GM12872 (cell line): ENCODE results near the gene RNF223.

Experiments used
- CTCF ChIP-seq: IDR thresholded peaks from 3 replicates; pipeline ENCODE4 v1.5.1; 2011; ENCODE audit warnings: low read depth, mild to moderate bottlenecking, low read length, moderate library complexity; ENCODE audit not compliant: insufficient read depth

RNF223 gene

GRCh38 chr1:1087351-1088028 lies 13.4 kb upstream of the RNF223 start:
- TF ChIP-seq CTCF: no peak

GRCh38 chr1:1086911-1087341 lies 12.8 kb upstream of the RNF223 start:
- no peak for TF ChIP-seq CTCF

GRCh38 chr1:1085911-1086841 lies 12.1 kb upstream of the RNF223 start:
- no peak for TF ChIP-seq CTCF

- no peak for TF ChIP-seq CTCF
These were observed 11.2 kb upstream of the RNF223 start for GRCh38 chr1:1085171-1085841.

- TF ChIP-seq CTCF: no peak
These were observed 10.5 kb upstream of the RNF223 start for GRCh38 chr1:1084372-1085170.

GRCh38 chr1:1083416-1084371 lies 9.6 kb upstream of the RNF223 start:
- TF ChIP-seq CTCF: no peak
